CD4-positive, CD25-positive, alpha-beta regulatory T cell (primary cell): ENCODE data around the gene WNT4. TPM values are rescaled to one million over a fixed set of nuclear protein-coding genes. Genes with fewer than 3 reads are reported as not detected.

Experiments used
- ATAC-seq, 2 donors: fragments of 150-1000 bp; cut with Tn5 transposase; one replicate each; pipeline ENCODE4 v1.10.0; 2021; ENCODE audit warnings: low read depth in 2 of 2, moderate number of reproducible peaks in 2 of 2, moderate library complexity in 1 of 2
- DNase-seq, 3 donors: peaks; one replicate each; pipeline versions ENCODE4 v3.0.0 to v3.0.0-alpha.2; 2012 to 2022; ENCODE audit warnings: mixed read lengths in 1 of 3
- H3K27ac ChIP-seq: one replicate; pipeline ENCODE4 v1.7.0; 2013; ENCODE audit warnings: mild to moderate bottlenecking, low read length; ENCODE audit not compliant: insufficient read depth, poor library complexity, severe bottlenecking
- H3K27me3 ChIP-seq: one replicate; pipeline ENCODE4 v1.7.0; 2013; ENCODE audit warnings: low read length; ENCODE audit not compliant: control insufficient read depth, insufficient read depth
- H3K36me3 ChIP-seq: one replicate; pipeline ENCODE4 v1.7.0; 2013; ENCODE audit warnings: mild to moderate bottlenecking, low read length, moderate library complexity; ENCODE audit not compliant: control insufficient read depth, insufficient read depth
- H3K4me1 ChIP-seq: 2 replicates; pipeline ENCODE4 v1.7.0; 2013; ENCODE audit warnings: mild to moderate bottlenecking, low read length; ENCODE audit not compliant: insufficient read depth, control insufficient read depth, poor library complexity, severe bottlenecking
- H3K4me3 ChIP-seq: one replicate; pipeline ENCODE4 v1.7.0; 2013; ENCODE audit warnings: low read depth, mild to moderate bottlenecking, low read length, moderate library complexity
- H3K9me3 ChIP-seq, 2 experiments: 1 replicate in 1 of 2; 2 replicates in 1 of 2; pipeline ENCODE4 v1.7.0; 2013; ENCODE audit warnings: low read length in 2 of 2, mild to moderate bottlenecking in 1 of 2, moderate library complexity in 1 of 2; ENCODE audit not compliant: control insufficient read depth in 2 of 2
- H3K27ac Mint-ChIP-seq, 3 donors: one replicate each; pipeline ENCODE4 v1.8.0; 2020 to 2022; ENCODE audit warnings: mild to moderate bottlenecking in 3 of 3, mixed read lengths in 3 of 3, moderate library complexity in 2 of 3
- H3K27me3 Mint-ChIP-seq: one replicate; pipeline ENCODE4 v1.8.0; 2022; ENCODE audit warnings: mild to moderate bottlenecking, mixed read lengths
- H3K36me3 Mint-ChIP-seq: one replicate; pipeline ENCODE4 v1.8.0; 2020; ENCODE audit warnings: mixed read lengths
- H3K4me1 Mint-ChIP-seq, 4 donors: one replicate each; pipeline ENCODE4 v1.8.0; 2020 to 2022; ENCODE audit warnings: mixed read lengths in 4 of 4, mild to moderate bottlenecking in 1 of 4
- H3K4me3 Mint-ChIP-seq, 4 donors: one replicate each; pipeline ENCODE4 v1.8.0; 2020 to 2022; ENCODE audit warnings: mild to moderate bottlenecking in 4 of 4, mixed read lengths in 4 of 4, moderate library complexity in 3 of 4
- H3K9me3 Mint-ChIP-seq, 7 donors: one replicate each; pipeline ENCODE4 v1.8.0; 2020 to 2022; ENCODE audit warnings: mixed read lengths in 7 of 7, mild to moderate bottlenecking in 3 of 7, moderate library complexity in 2 of 7
- polyA plus RNA-seq, 4 donors: library from polyadenylated mRNA; unstranded; fragments of 300-500 nt; fragmentation: Illumina TruSeq; gene quantifications; one replicate each; pipeline ENCODE4 v1.2.3, GENCODE V29; 2021
- total RNA-seq: library from RNA; stranded (reverse); gene quantifications from one replicate; pipeline ENCODE4 v1.2.3, GENCODE V29; 2022

WNT4 gene
- total and polyA plus RNA-seq, 5 donors from 2014 or later, result 0.06 to 0.13 TPM; not detected in 3

DNA sequence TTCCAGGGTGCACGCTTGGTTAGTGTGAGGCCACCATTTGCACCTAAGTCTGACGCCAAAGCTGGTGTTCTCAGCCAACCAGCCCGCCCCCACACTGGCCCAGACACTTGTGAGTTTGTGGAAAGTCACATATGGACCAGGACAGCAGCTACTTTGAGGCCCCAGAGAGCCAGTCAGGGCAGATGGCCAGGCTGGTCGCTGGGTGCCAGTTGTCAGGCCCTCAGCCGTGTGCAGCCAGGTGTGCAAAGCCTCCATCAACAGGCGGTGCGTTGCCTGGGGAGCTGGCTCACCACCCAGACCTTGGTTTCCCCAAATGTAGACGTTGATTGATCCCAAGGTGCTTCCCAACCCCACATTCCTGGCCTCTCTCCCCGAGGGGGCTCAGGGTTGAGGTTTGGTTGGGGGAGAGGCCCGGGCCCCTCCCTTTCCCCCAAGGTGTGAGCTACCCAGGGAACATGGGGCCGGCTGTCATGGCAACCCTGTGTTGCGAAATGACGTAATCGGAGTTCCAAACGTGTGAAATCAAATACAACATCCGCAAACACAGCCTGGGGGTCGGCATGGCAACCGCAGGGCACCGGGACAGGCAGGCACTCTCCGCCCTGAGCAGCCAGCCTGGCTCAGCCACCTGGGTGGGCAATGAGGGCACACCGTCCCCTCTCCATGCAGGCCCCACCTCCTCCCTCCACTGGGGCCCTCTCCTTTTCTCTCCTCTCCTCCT, 42.2 kb upstream of the WNT4 start:
- Histone ChIP-seq H3K4me1 (no peaks in the 10 kb centered on the region), H3K9me3 (no peaks in the 10 kb centered on the region), H3K27me3 (no peaks in the 10 kb centered on the region), H3K27ac (no peak overlapping the region), H3K4me3 (no peak overlapping the region), H3K36me3 (no peaks in the 10 kb centered on the region)
- DNase-seq (no peak), ATAC-seq (no peak)
- no peaks in the 10 kb centered on the region for H3K36me3 Mint-ChIP-seq
- no peaks in the 10 kb centered on the region for H3K4me1 Mint-ChIP-seq
- no peak overlapping the region for H3K4me3 Mint-ChIP-seq
- peaks cover 0 to 2% (median 0%) of the 10 kb centered on the region in 7 donors for H3K9me3 Mint-ChIP-seq
- H3K27ac Mint-ChIP-seq, result no peak overlapping the region
- H3K27me3 Mint-ChIP-seq, result peaks cover 18% of the 10 kb centered on the region

DNA sequence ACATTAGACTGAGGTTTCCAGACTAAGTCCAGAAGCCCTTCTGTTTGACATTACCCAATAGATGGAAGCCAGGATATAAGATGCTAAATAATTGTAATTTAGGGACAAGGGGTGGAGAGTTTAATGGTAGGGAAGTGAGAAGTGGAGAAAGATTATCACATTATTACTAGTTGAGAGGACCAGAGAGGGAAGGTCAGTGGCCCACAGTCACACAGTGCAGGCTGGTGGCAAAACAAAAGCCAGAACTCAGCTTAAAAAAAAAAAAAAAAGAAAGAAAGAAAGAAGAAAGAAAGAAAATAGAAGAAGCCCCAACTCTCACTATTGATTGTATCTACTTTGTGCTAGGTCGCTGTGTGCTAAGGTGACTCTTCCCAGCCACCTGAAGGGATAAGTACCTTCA, 41.6 kb upstream of the WNT4 start:
- Mint-ChIP-seq H3K4me1 (no peaks in the 10 kb centered on the region), H3K9me3 (peaks cover 0 to 2% (median 0%) of the 10 kb centered on the region in 7 donors), H3K27me3 (peaks cover 18% of the 10 kb centered on the region), H3K27ac (no peak overlapping the region), H3K36me3 (no peaks in the 10 kb centered on the region), H3K4me3 (no peak overlapping the region)
- ATAC-seq, result no peak
- Histone ChIP-seq H3K36me3 (no peaks in the 10 kb centered on the region), H3K27ac (no peak overlapping the region), H3K4me3 (no peak overlapping the region), H3K9me3 (no peaks in the 10 kb centered on the region), H3K4me1 (no peaks in the 10 kb centered on the region), H3K27me3 (no peaks in the 10 kb centered on the region)
- DNase-seq, result no peak

DNA sequence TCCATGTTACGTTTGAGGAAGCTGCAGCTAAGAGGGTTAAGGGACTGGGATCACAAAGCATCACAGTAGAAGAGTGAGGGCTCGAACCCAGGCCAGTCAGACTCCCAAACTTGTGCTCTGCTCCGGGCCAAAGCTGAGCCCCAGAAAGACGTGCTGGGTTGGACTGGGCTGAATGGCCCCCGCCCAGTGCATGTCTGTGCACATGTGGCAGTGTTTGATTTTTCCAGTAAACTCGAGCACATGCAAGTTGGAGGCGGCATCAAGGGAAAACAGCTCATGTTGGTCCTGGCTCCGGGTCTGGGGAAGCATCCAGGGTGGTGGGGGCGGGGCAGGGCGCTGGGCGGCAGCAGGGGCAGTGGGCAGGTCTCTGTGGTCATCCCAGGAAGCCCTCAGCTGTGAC, 39.8 kb upstream of the WNT4 start:
- Histone ChIP-seq H3K36me3 (no peaks in the 10 kb centered on the region), H3K27me3 (no peaks in the 10 kb centered on the region), H3K4me1 (no peaks in the 10 kb centered on the region), H3K4me3 (no peak overlapping the region), H3K9me3 (no peaks in the 10 kb centered on the region), H3K27ac (no peak overlapping the region)
- H3K36me3 Mint-ChIP-seq, result peaks cover 3% of the 10 kb centered on the region
- no peaks in the 10 kb centered on the region for H3K4me1 Mint-ChIP-seq
- ATAC-seq (no peak), DNase-seq (no peak)
- H3K27ac Mint-ChIP-seq, result no peak overlapping the region
- peaks cover 0 to 3% (median 0%) of the 10 kb centered on the region in 7 donors for H3K9me3 Mint-ChIP-seq
- peaks cover 18% of the 10 kb centered on the region for H3K27me3 Mint-ChIP-seq
- H3K4me3 Mint-ChIP-seq, result no peak overlapping the region

DNA sequence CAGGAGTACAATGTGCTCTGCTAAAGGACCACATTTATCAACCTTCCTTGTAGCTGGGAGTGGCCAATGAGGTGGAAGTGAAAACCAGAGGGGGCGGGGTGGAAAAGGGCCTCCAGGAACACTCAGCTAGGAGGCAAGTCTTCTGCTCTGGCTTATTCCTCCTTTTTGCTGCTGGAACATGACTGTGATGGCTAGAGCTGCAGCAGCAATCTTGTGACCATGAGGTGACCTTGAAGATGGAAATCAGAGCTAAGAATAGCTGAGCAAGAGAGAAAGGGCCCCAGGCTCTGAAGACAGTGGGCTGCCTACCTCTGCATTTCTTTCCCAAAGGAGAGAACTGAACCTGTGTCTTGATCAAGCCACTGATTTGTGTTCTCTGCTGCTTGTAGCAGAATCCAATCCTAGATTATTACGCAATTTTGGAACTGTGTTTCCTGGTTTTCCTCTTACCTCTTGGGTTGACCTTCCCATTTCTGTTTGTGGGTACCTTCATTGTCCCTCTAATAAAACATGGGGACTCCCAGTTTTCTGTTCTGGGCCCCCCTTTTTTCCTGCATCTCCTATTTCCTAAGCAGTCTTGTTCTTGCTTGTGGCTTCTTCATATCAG, 36.4 kb upstream of the WNT4 start:
- H3K4me3 Mint-ChIP-seq, result no peak overlapping the region
- no peak overlapping the region for H3K27ac ChIP-seq
- peaks cover 3% of the 10 kb centered on the region for H3K36me3 Mint-ChIP-seq
- peaks cover 0 to 4% (median 2%) of the 10 kb centered on the region in 4 donors for H3K4me1 Mint-ChIP-seq
- DNase-seq, result no peak
- no peak overlapping the region for H3K4me3 ChIP-seq
- ATAC-seq, result no peak
- no peaks in the 10 kb centered on the region for H3K9me3 ChIP-seq
- peaks cover 0 to 3% (median 0%) of the 10 kb centered on the region in 7 donors for H3K9me3 Mint-ChIP-seq
- no peaks in the 10 kb centered on the region for H3K36me3 ChIP-seq
- no peaks in the 10 kb centered on the region for H3K4me1 ChIP-seq
- peaks cover 7% of the 10 kb centered on the region for H3K27me3 Mint-ChIP-seq
- H3K27ac Mint-ChIP-seq, result no peak overlapping the region
- H3K27me3 ChIP-seq, result no peaks in the 10 kb centered on the region

DNA sequence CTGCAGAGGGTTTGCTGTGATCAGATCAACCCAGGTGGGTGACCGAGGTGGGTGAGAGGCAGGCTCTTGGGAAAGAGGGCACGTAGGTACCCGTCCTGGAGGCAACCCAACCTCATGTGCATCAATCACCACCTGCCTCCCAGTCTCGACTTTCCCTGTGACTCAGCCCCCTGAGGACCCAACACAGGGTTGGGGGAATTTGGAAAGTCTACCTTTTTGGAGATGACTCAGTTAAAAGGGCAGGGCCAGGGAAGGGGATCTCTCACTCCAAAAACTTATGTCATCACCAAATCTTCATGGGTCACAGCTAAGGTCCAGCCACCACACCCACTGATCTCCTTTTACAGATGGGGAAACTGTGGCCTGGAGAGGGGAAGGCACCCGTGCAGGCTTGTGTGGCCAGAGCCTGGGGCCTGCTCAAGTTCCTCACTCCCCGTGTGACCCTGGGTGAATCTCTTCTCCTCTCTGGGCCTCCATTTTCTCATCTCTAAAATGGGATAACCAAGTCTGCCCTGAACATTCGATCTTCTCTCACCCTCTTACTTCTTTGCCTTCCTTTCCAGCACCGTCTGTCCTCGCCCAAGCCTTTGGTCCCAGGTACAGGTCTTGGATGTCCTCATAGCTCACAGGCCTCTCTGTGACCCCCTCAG, 34.6 kb upstream of the WNT4 start:
- Histone ChIP-seq H3K27ac (no peak overlapping the region), H3K36me3 (no peaks in the 10 kb centered on the region), H3K9me3 (no peaks in the 10 kb centered on the region), H3K4me3 (no peak overlapping the region), H3K4me1 (no peaks in the 10 kb centered on the region), H3K27me3 (no peaks in the 10 kb centered on the region)
- peaks cover 0 to 4% (median 2%) of the 10 kb centered on the region in 4 donors for H3K4me1 Mint-ChIP-seq
- H3K4me3 Mint-ChIP-seq, result no peak overlapping the region
- peaks cover 0 to 3% (median 0%) of the 10 kb centered on the region in 7 donors for H3K9me3 Mint-ChIP-seq
- H3K27ac Mint-ChIP-seq, result no peak overlapping the region
- peaks cover 4% of the 10 kb centered on the region for H3K27me3 Mint-ChIP-seq
- no peak for ATAC-seq
- H3K36me3 Mint-ChIP-seq, result peaks cover 3% of the 10 kb centered on the region
- DNase-seq, result no peak

DNA sequence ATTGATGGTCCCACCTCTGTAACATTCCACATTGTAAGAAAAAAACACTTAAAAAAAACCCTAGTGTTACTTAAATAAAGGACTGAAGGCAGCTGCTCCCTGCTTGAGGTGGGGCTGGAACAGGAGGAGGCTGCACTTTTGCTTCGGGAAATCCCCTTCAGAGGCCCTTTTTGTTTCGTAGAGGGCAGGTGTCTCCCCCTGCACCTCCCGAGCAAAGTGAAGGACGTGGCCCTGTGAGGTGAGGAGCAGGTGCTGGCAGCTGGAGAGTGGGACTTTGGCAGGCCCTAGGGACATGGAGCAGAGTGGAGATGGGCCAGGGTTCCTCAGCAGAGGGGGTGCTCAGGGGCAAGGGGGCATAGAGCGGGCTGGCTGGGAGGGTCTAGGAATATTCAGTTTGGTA, 33.4 kb upstream of the WNT4 start:
- Mint-ChIP-seq H3K4me1 (peaks cover 0 to 4% (median 2%) of the 10 kb centered on the region in 4 donors), H3K4me3 (no peak overlapping the region), H3K9me3 (peaks cover 0 to 3% (median 0%) of the 10 kb centered on the region in 7 donors), H3K27me3 (peaks cover 4% of the 10 kb centered on the region), H3K36me3 (peaks cover 3% of the 10 kb centered on the region), H3K27ac (no peak overlapping the region)
- no peaks in the 10 kb centered on the region for H3K4me1 ChIP-seq
- no peak overlapping the region for H3K27ac ChIP-seq
- H3K4me3 ChIP-seq, result no peak overlapping the region
- no peak for ATAC-seq
- no peaks in the 10 kb centered on the region for H3K27me3 ChIP-seq
- H3K36me3 ChIP-seq, result no peaks in the 10 kb centered on the region
- DNase-seq, result peak in 1 of 3 donors; percentile 14
- no peaks in the 10 kb centered on the region for H3K9me3 ChIP-seq

DNA sequence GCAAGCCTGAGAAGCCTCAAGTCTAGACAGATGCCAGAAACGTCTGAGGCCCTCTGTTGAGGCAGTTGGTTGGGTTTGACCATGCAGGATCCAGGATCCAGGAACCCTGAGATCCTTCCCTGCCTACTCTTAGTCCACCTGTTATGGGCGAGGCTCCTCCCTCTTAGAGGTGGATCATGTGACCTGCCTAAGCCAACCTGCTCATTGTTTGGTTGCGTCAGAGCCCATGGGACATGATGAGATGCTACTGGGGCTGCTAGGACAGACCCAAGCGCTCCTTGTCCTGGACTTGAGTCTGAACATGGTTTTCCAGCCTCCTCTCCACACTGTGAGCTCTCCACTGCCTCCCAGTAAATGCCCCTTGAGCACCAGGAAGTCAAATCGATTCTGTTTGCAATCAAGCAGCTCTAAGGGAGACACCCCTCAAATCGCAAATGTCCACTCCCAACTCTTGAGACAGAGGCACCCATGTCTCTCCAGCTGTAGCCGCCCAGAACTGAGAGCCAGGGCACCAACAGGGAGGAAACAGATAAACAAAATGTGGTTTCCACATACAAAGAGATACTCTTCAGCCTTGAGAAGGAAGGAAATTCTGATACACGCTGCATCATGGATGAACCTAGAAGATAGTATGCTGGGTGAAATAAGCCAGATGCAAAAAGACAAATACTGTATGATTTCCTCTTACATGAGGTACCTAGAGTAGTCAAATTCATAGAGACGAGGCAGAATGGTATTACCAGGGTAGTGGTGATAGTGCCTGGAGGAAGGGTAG, 31.7 kb upstream of the WNT4 start:
- H3K27me3 Mint-ChIP-seq, result peaks cover 8% of the 10 kb centered on the region
- no peak overlapping the region for H3K4me3 Mint-ChIP-seq
- peaks cover 0 to 4% (median 2%) of the 10 kb centered on the region in 4 donors for H3K4me1 Mint-ChIP-seq
- H3K4me1 ChIP-seq, result no peaks in the 10 kb centered on the region
- DNase-seq, result no peak
- no peak overlapping the region for H3K27ac ChIP-seq
- H3K4me3 ChIP-seq, result no peak overlapping the region
- H3K36me3 ChIP-seq, result no peaks in the 10 kb centered on the region
- peak overlapping the region in 2 of 3 donors; percentile 15 to 64 for H3K27ac Mint-ChIP-seq
- peaks cover 3% of the 10 kb centered on the region for H3K36me3 Mint-ChIP-seq
- H3K27me3 ChIP-seq, result no peaks in the 10 kb centered on the region
- no peaks in the 10 kb centered on the region for H3K9me3 ChIP-seq
- peaks cover 0 to 3% (median 0%) of the 10 kb centered on the region in 7 donors for H3K9me3 Mint-ChIP-seq
- no peak for ATAC-seq
